GM10248 (cell line): ENCODE data around the gene HSD3B7.

ENCODE experiments used
- CTCF ChIA-PET: fragments of 300-600 bp; sonication (Branson Sonifier 250); formaldehyde crosslinking; extraction: SDS; loops from one replicate; lab custom pipeline; 2021; ENCODE audit warnings: antibody characterized with exemption; lab: Yijun Ruan, JAX
- POLR2A ChIA-PET: fragments of 350-650 bp; sonication (Branson Sonifier 250); formaldehyde crosslinking; extraction: SDS; loops from one replicate; lab custom pipeline; 2020; ENCODE audit warnings: antibody characterized with exemption; lab: Yijun Ruan, JAX
- DNase-seq: peaks from one replicate; pipeline ENCODE4 v3.0.0; 2012; ENCODE audit errors: extremely low spot score
- TF ChIP-seq, protein P1 (sequence below): IDR thresholded peaks from 2 replicates; pipeline ENCODE4 v1.5.1; 2012; ENCODE audit warnings: mild to moderate bottlenecking, low read depth; ENCODE audit errors: extremely low read depth, missing control alignments, control extremely low read depth

The HSD3B7 gene

DNA sequence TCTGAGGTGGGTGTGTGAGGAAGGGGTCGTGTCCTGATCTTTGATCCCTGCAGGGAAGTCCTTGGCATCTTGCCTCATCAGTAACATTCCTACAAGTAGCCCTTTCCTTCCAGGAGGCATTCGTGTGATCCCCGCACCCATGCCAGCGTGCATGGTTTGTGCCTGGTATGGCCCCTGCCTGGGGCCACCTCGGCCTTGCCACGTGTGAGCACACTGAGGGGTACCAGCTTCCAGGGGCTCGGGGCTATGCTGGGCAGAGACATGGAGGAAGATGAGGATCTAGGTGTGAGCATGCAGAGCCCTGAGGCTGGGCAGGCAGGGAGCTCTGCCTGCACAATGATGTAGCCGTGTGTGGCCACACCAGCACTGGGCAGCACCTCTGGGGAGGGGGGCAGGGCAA is 6.0 kb downstream of the HSD3B7 start:
- CTCF ChIA-PET, result no interaction called here
- POLR2A ChIA-PET, result interaction anchor here (0.8 kb wide), 1 partner anchor 37 kb away, joined by 3 read pairs; no protein-coding TSS in a partner anchor
- TF ChIP-seq, protein P1, sequence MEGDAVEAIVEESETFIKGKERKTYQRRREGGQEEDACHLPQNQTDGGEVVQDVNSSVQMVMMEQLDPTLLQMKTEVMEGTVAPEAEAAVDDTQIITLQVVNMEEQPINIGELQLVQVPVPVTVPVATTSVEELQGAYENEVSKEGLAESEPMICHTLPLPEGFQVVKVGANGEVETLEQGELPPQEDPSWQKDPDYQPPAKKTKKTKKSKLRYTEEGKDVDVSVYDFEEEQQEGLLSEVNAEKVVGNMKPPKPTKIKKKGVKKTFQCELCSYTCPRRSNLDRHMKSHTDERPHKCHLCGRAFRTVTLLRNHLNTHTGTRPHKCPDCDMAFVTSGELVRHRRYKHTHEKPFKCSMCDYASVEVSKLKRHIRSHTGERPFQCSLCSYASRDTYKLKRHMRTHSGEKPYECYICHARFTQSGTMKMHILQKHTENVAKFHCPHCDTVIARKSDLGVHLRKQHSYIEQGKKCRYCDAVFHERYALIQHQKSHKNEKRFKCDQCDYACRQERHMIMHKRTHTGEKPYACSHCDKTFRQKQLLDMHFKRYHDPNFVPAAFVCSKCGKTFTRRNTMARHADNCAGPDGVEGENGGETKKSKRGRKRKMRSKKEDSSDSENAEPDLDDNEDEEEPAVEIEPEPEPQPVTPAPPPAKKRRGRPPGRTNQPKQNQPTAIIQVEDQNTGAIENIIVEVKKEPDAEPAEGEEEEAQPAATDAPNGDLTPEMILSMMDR, result no peak
- no peak for DNase-seq

DNA sequence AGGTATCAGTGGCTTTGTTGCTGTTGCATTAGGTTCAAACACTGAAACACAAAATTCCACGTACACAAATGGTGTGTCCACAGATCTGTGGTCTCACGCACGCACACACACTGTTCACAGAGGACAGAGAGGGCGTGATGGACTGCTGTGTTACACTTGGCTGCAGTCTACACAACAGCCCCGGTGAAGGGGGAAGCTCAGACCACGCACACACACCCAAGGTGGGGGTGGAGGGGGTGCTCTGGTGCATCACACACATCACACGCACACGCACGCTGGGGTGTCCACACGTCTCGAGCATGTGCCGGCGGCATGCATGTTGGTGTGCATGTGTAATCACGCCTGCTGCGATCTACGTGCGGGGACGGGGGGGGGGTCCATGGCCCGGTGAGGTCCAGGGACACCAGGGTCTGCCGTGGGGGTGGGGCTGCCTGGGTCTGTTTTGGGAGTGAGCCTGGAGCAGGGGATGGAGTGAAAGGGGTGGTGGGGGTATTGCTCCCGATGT is 7.3 kb downstream of the HSD3B7 start:
- CTCF ChIA-PET, result interaction anchor here (3.9 kb wide), 1 partner anchor 7 kb away, joined by 25 read pairs; the partner anchor contains the start of gene HSD3B7
- POLR2A ChIA-PET, result no interaction called here
- TF ChIP-seq, protein P1, result no peak
- DNase-seq, result no peak

DNA sequence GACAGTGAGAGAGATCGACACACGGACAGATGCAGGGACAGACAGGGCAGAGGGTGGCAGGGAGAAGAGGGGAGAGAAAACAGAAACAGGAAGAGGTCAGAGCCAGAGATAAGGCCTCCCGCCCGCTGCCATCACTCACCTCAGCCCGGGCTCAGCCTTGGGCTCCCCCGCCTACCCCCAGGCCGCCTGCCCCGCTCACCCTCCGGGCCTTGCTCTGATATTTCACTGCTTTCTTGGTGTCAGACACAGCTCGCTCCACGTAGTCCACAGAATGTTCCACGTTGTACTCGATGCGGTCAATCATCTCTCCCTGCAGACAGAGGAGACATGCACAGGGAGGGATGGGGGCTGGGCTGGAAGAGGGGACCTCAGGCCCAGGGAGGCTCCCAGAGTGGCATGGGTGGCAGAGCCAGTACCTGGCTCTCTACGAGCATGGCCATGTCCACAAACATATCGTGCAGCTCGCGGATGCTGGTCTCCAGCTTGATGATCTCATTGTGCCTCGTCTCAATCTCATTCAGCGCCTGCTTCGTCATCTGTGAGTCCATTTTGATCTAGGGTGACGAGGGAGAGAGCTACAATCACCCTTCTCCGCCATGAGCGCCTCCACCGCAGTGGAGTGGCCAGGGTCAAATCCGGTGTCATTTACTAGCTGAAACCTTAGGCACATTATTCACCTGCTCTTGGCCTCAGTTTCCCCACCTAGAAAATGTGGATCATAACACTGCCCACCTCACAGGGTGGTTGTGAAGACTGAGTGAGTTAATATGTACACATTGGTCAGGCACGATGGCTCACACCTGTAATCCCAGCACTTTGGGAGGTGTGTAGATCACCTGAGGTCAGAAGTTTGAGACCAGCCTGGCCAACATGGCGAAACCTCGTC is 8.2 kb downstream of the HSD3B7 start:
- TF ChIP-seq, protein P1, result no peak
- ChIA-PET POLR2A (no interaction called here), CTCF (interaction anchor here (1.1 to 3.9 kb wide), 4 partner anchors 8 to 875 kb away, joined by 3 to 25 read pairs (median 4); partner anchors contain the start of gene HSD3B7)
- no peak for DNase-seq

DNA sequence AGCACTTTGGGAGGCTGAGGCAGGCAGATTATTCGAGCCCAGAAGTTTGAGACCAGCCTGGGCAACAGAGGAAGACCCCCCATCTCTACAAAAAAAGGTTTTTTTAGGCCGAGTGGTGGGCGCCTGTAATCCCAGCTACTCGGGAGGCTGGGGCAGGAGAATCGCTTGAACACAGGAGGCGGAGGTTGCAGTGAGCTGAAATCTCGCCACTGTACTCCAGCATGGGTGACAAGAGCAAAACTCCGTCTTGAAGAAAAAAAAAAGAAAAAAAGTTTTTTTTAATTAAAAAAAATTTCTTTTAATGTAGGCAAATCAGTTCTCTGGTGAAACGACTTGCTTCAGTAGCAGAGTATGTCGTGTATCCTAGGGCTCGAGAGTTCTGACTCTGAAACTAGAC is 10.9 kb downstream of the HSD3B7 start:
- ChIA-PET CTCF (interaction anchor here (3.9 kb wide), 1 partner anchor 11 kb away, joined by 25 read pairs; the partner anchor contains the start of gene HSD3B7), POLR2A (no interaction called here)
- DNase-seq, result no peak
- TF ChIP-seq, protein P1, result no peak

DNA sequence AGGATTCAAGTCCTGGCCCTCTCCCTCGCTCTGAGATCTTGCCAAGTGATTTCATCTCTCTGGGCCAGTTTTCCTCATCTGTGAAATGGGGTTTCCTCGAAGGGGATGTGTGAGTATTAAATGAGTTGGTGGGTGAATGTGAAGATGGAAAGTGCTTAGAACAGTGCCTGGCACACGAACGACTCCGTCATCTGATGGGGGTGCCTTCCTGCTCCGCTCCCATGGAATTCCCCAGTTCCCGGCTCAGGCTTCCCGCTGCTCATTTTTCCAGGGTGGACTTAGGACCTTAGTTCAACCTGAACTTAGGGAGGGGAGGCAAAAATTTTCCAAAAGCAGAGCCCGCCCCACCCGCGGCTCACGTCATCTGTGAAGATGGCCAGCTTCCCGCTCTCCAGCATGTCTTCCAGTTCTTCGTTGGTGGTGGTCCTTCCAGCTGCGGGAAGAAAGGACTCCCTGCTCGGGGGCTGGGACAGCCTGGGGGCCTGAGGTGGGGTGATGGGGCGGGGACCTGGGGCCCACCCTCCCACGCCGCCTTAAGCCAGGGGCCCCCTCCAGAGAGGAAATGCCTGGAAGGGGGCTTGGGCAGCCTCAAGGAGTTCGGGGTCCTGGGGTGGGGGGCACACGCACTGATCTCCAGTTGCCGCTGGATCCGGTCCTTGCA is 11.4 kb downstream of the HSD3B7 start:
- CTCF ChIA-PET, result interaction anchor here (1.0 to 3.9 kb wide), 2 partner anchors 11 to 146 kb away, joined by 3 to 25 read pairs; partner anchors contain the start of gene HSD3B7
- POLR2A ChIA-PET, result no interaction called here
- DNase-seq, result no peak
- TF ChIP-seq, protein P1, result no peak

DNA sequence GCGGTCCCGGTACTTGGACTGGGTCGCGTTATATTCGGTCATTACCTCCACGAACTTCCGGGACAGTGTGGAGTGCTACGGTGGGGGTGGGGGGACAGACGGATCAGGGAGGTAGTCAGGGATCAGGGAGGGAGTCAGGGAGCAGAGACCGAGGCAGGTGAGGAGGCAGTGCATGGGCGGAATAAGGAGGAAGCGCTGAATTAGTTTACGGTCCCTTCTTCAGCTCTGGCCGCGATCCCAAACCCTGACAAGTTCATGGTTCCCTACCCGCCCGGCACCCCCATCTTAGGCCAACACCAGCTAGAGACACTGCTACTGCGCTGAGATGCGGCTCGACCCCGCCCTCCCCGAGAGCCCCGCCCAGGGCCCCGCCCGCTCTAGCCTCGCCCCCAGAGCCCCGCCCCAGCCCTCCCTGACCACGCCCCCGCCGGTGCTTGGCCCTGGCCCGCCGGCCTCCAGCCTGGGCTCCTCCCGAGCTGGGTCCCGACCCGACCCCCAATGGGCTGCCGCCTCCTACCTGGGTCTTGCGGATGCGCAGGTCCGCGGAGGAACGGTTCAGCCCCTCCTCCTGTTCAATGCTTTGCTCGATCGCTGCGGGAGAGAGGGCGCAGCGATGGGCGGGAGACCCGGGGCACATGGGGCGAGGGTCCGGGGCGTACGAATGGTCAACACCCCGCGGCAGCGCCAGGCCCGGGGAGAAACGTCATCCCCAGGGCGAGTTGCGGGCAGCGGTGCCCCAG is 12.1 kb downstream of the HSD3B7 start:
- ChIA-PET POLR2A (interaction anchor here (0.7 kb wide), 1 partner anchor 11 kb away, joined by 3 read pairs; no protein-coding TSS in a partner anchor), CTCF (interaction anchor here (0.6 to 1.0 kb wide), 2 partner anchors 12 to 145 kb away, joined by 3 to 4 read pairs; partner anchors contain the start of gene HSD3B7)
- TF ChIP-seq, protein P1, result no peak
- peak; percentile 100 for DNase-seq
